Keratinocyte (primary cell): Measurements from ENCODE around the gene DMD. TPM values are rescaled to one million over a fixed set of nuclear protein-coding genes. Genes with fewer than 3 reads are reported as not detected.
A peak's percentile ranks its signal among the peaks of the same experiment; 100 is the strongest.

ENCODE experiments used
- DNase-seq: peaks from one replicate; pipeline ENCODE4 v3.0.0-alpha.2; 2011; ENCODE audit warnings: low read depth, missing footprints, low spot score
- FAIRE-seq: peaks from 2 replicates; lab custom pipeline; 2011; peaks lifted over from hg19 to GRCh38; lab: Jason Lieb, UNC
- H2AFZ ChIP-seq: 2 replicates; pipeline ENCODE4 v1.6.0; 2012; ENCODE audit warnings: low read length, control low read depth, inconsistent platforms; ENCODE audit not compliant: control insufficient read depth
- H3K27ac ChIP-seq: 2 replicates; pipeline ENCODE4 v1.5.1; 2011; ENCODE audit warnings: low read length; ENCODE audit not compliant: control insufficient read depth, insufficient read depth
- H3K27me3 ChIP-seq: 3 replicates; pipeline ENCODE4 v1.6.0; 2011; ENCODE audit warnings: low read length; ENCODE audit not compliant: control insufficient read depth, insufficient read depth; ENCODE audit errors: extremely low read depth
- H3K36me3 ChIP-seq, 2 experiments: 2 replicates in 1 of 2; 3 replicates in 1 of 2; pipeline ENCODE4 v1.5.1; 2011; ENCODE audit warnings: low read length in 2 of 2, mild to moderate bottlenecking in 1 of 2; ENCODE audit not compliant: control insufficient read depth in 2 of 2, insufficient read depth in 2 of 2; ENCODE audit errors: extremely low read depth in 1 of 2
- H3K4me1 ChIP-seq: 3 replicates; pipeline ENCODE4 v1.5.1; 2011; ENCODE audit warnings: low read length; ENCODE audit not compliant: control insufficient read depth, insufficient read depth; ENCODE audit errors: extremely low read depth
- H3K4me2 ChIP-seq: 3 replicates; pipeline ENCODE4 v1.6.0; 2011; ENCODE audit warnings: low read depth, low read length; ENCODE audit not compliant: control insufficient read depth, insufficient read depth; ENCODE audit errors: extremely low read depth
- H3K4me3 ChIP-seq, 3 experiments: fragments of 200-600 bp in 1 of 3; sonication (generic) in 1 of 3; 2 replicates in 2 of 3; 3 replicates in 1 of 3; pipeline ENCODE4 v1.5.1; 2011 to 2016; ENCODE audit warnings: low read length in 3 of 3, mild to moderate bottlenecking in 3 of 3, control low read depth in 2 of 3, inconsistent platforms in 1 of 3, low read depth in 1 of 3, mixed read lengths in 1 of 3, mixed run types in 1 of 3, moderate library complexity in 1 of 3; ENCODE audit not compliant: control insufficient read depth in 2 of 3, insufficient read depth in 2 of 3; ENCODE audit errors: extremely low read depth in 1 of 3
- H3K79me2 ChIP-seq: 2 replicates; pipeline ENCODE4 v1.6.0; 2012; ENCODE audit warnings: low read length; ENCODE audit not compliant: control insufficient read depth, insufficient read depth
- H3K9ac ChIP-seq: 3 replicates; pipeline ENCODE4 v1.6.0; 2011; ENCODE audit warnings: low read length; ENCODE audit not compliant: control insufficient read depth, insufficient read depth; ENCODE audit errors: extremely low read depth
- H3K9me1 ChIP-seq: 3 replicates; pipeline ENCODE4 v1.6.0; 2011; ENCODE audit warnings: low read length; ENCODE audit not compliant: control insufficient read depth, insufficient read depth; ENCODE audit errors: extremely low read depth
- H3K9me3 ChIP-seq: 2 replicates; pipeline ENCODE4 v1.5.1; 2012; ENCODE audit warnings: low read depth, low read length; ENCODE audit not compliant: control insufficient read depth
- H4K20me1 ChIP-seq: 3 replicates; pipeline ENCODE4 v1.6.0; 2011; ENCODE audit warnings: low read length; ENCODE audit not compliant: control insufficient read depth, insufficient read depth; ENCODE audit errors: extremely low read depth
- EZH2 ChIP-seq: IDR thresholded peaks from one replicate; pipeline ENCODE4 v1.6.1; 2012; ENCODE audit warnings: inconsistent platforms, mild to moderate bottlenecking, low read length, moderate library complexity
- dilution Hi-C: fragments of 300-500 bp; cut with MboI; formaldehyde crosslinking; loops from one replicate; pipeline ENCODE4 v1.7.0; 2020; ENCODE audit warnings: low sequenced_read_pairs; ENCODE audit not compliant: extremely low pct_ligation_motif_present
- polyA plus RNA-seq, 5 experiments: library from polyadenylated mRNA; depleted of rRNA in 3 of 5; stranded (reverse) in 3 of 5; stranded (forward) in 1 of 5; unstranded in 1 of 5; fragments of >200 nt; gene quantifications; 1 replicate in 1 of 5; 2 replicates in 3 of 5; 3 replicates in 1 of 5; pipeline versions ENCODE4 v1.2.1 to v1.2.3, GENCODE V29; 2011 to 2012; ENCODE audit warnings: missing spikeins in 2 of 5, low read depth in 1 of 5, low replicate concordance in 1 of 5
- TF ChIP-seq, protein P1 (sequence below), 3 experiments: IDR thresholded peaks in 1 of 3; conservative IDR thresholded peaks in 1 of 3; optimal IDR thresholded peaks in 1 of 3; 2 replicates in 2 of 3; 3 replicates in 1 of 3; pipeline versions ENCODE3 to v1.5.1; 2011; ENCODE audit warnings: low read length in 3 of 3, mild to moderate bottlenecking in 3 of 3, moderate library complexity in 2 of 3, control low read depth in 1 of 3, inconsistent platforms in 1 of 3; ENCODE audit not compliant: insufficient read depth in 2 of 3; ENCODE audit errors: extremely low read depth in 1 of 3

Gene DMD
- polyA plus RNA-seq, 1 donor (not counting 4 experiments of a cell fraction or from before 2014, with no cell fraction given), result 8.9 TPM

DNA sequence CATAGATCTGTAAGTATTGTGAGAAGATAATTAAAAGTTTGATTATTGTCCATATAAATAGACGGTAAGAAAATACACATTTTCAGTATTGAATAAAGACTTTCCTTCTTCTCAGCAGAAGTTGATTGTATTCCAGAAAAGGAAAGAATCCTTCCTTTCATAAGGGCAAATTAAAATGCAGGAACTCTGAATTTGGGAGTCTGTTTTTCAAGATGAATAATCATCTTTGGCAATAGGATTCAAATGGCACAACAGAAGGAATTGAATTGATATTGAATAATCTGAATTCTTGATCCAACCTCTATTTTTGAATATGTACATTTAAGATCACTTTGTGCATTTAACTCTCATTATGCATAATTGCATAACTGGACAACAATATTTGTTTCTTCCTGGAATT lies 149.3 kb downstream of the DMD start:
- Histone ChIP-seq H4K20me1 (no peaks in the 10 kb centered on the region), H3K4me3 (no peak overlapping the region), H2AFZ (no peak overlapping the region), H3K36me3 (no peaks in the 10 kb centered on the region), H3K9me3 (no peaks in the 10 kb centered on the region), H3K9ac (no peak overlapping the region), H3K27me3 (no peaks in the 10 kb centered on the region), H3K4me1 (no peaks in the 10 kb centered on the region), H3K9me1 (no peaks in the 10 kb centered on the region), H3K27ac (no peak overlapping the region), H3K79me2 (no peaks in the 10 kb centered on the region), H3K4me2 (no peak overlapping the region)
- no peak for TF ChIP-seq EZH2
- TF ChIP-seq, protein P1, sequence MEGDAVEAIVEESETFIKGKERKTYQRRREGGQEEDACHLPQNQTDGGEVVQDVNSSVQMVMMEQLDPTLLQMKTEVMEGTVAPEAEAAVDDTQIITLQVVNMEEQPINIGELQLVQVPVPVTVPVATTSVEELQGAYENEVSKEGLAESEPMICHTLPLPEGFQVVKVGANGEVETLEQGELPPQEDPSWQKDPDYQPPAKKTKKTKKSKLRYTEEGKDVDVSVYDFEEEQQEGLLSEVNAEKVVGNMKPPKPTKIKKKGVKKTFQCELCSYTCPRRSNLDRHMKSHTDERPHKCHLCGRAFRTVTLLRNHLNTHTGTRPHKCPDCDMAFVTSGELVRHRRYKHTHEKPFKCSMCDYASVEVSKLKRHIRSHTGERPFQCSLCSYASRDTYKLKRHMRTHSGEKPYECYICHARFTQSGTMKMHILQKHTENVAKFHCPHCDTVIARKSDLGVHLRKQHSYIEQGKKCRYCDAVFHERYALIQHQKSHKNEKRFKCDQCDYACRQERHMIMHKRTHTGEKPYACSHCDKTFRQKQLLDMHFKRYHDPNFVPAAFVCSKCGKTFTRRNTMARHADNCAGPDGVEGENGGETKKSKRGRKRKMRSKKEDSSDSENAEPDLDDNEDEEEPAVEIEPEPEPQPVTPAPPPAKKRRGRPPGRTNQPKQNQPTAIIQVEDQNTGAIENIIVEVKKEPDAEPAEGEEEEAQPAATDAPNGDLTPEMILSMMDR (optimal IDR thresholded peaks at IDR 0.05 in 1 of 3, IDR thresholded peaks at IDR 0.05 in 1 of 3, conservative IDR thresholded peaks at IDR 0.05 in 1 of 3; ENCODE audit: extremely low read depth in 1 of 3, insufficient read depth in 2 of 3, low read length in 3 of 3), result no peak
- FAIRE-seq (no peak), DNase-seq (no peak)
- dilution Hi-C loops, result no loop called here

DNA sequence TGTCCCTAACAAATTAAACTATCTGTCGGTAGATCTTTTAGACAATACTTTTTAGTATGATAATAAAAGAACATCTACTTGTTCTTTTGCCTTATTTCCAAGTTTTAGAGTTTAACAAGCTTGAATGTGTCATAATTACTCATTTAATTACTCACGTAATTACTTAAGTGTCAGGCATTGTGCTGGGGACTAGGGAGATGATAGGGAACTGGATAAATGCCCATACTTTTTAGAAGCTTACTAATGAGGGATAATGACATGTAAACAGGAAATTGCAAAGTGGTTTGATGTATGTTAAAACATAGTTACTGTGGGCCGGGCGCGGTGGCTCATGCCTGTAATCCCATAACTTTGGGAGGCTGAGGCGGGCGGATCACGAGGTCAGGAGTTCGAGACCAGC lies 158.3 kb downstream of the DMD start:
- dilution Hi-C loops, result no loop called here
- Histone ChIP-seq H3K4me1 (no peaks in the 10 kb centered on the region), H3K9me1 (no peaks in the 10 kb centered on the region), H3K27me3 (no peaks in the 10 kb centered on the region), H2AFZ (no peak overlapping the region), H3K79me2 (no peaks in the 10 kb centered on the region), H3K4me3 (no peak overlapping the region), H4K20me1 (no peaks in the 10 kb centered on the region), H3K4me2 (no peak overlapping the region), H3K36me3 (no peaks in the 10 kb centered on the region), H3K27ac (no peak overlapping the region), H3K9me3 (no peaks in the 10 kb centered on the region), H3K9ac (no peak overlapping the region)
- DNase-seq (peak; percentile 30), FAIRE-seq (no peak)
- no peak for TF ChIP-seq EZH2
- TF ChIP-seq, protein P1 (optimal IDR thresholded peaks at IDR 0.05 in 1 of 3, IDR thresholded peaks at IDR 0.05 in 1 of 3, conservative IDR thresholded peaks at IDR 0.05 in 1 of 3; ENCODE audit: extremely low read depth in 1 of 3, insufficient read depth in 2 of 3, low read length in 3 of 3), result no peak
